Jurkat, Clone E6-1 (cell line): ENCODE results near the gene BCL7C.
"Not testable (repeated sequence)": the region's sequence is repeated elsewhere in the genome, so short reads cannot be mapped to it uniquely, and the experiment has no call there.

Source experiments
- DNase-seq: peaks from one replicate; pipeline ENCODE4 v3.0.0-alpha.2; 2011; ENCODE audit warnings: low read depth, low spot score
- H3K4me3 ChIP-seq: 2 replicates; pipeline ENCODE4 v1.5.1; 2011; ENCODE audit warnings: mild to moderate bottlenecking, low read length, control low read depth, moderate library complexity

Gene BCL7C

GRCh38 chr16:30875871-30876801 is 17.7 kb downstream of the BCL7C start:
- H3K4me3 ChIP-seq = peak overlapping the region; percentile 95
- peak; percentile 32 for DNase-seq

- DNase-seq = peak; percentile 89
- peak overlapping the region; percentile 95 for H3K4me3 ChIP-seq
Observed at GRCh38 chr16:30874821-30875717, 18.8 kb downstream of the BCL7C start.

GRCh38 chr16:30874244-30874820 is 19.5 kb downstream of the BCL7C start:
- no peak for DNase-seq

GRCh38 chr16:30870904-30871303 is 23.0 kb downstream of the BCL7C start:
- DNase-seq = no peak
- no peak overlapping the region for H3K4me3 ChIP-seq

More at GRCh38 chr16:30874244-30874820, 19.5 kb downstream of the BCL7C start:
- peak overlapping the region; percentile 95 for H3K4me3 ChIP-seq

- no peak overlapping the region for H3K4me3 ChIP-seq
- no peak for DNase-seq
Observed at GRCh38 chr16:30867747-30868146, 26.1 kb downstream of the BCL7C start.

GRCh38 chr16:30866031-30866430 is 27.8 kb downstream of the BCL7C start:
- DNase-seq = no peak

GRCh38 chr16:30863178-30863577 is 30.7 kb downstream of the BCL7C start:
- not testable (repeated sequence) for DNase-seq

More at GRCh38 chr16:30866031-30866430, 27.8 kb downstream of the BCL7C start:
- H3K4me3 ChIP-seq = no peak overlapping the region

GRCh38 chr16:30860729-30861128 is 33.1 kb downstream of the BCL7C start:
- H3K4me3 ChIP-seq, DNase-seq: not testable (repeated sequence)

More at GRCh38 chr16:30863178-30863577, 30.7 kb downstream of the BCL7C start:
- H3K4me3 ChIP-seq = not testable (repeated sequence)

- no peak overlapping the region for H3K4me3 ChIP-seq
- DNase-seq = no peak
Observed at GRCh38 chr16:30858829-30859423, 35.0 kb downstream of the BCL7C start.

GRCh38 chr16:30858111-30858495 is 35.8 kb downstream of the BCL7C start:
- DNase-seq = no peak
- H3K4me3 ChIP-seq = no peak overlapping the region

- no peak for DNase-seq
- H3K4me3 ChIP-seq = no peak overlapping the region
Observed at GRCh38 chr16:30853758-30854157, 40.1 kb downstream of the BCL7C start.

GRCh38 chr16:30850246-30850645 is 43.6 kb downstream of the BCL7C start:
- H3K4me3 ChIP-seq = no peak overlapping the region
- DNase-seq = no peak

- DNase-seq = no peak
- no peak overlapping the region for H3K4me3 ChIP-seq
Observed at GRCh38 chr16:30846649-30847402, 47.1 kb downstream of the BCL7C start.

- H3K4me3 ChIP-seq = no peak overlapping the region
- peak; percentile 86 for DNase-seq
Observed at GRCh38 chr16:30844671-30845449, 49.0 kb downstream of the BCL7C start.

- no peak overlapping the region for H3K4me3 ChIP-seq
- no peak for DNase-seq
Observed at GRCh38 chr16:30844346-30844670, 49.6 kb downstream of the BCL7C start.

- no peak for DNase-seq
- no peak overlapping the region for H3K4me3 ChIP-seq
Observed at GRCh38 chr16:30843501-30843900, 50.4 kb downstream of the BCL7C start.

GRCh38 chr16:30842971-30843370 is 50.9 kb downstream of the BCL7C start:
- no peak overlapping the region for H3K4me3 ChIP-seq
- no peak for DNase-seq

GRCh38 chr16:30841332-30841731 is 52.5 kb downstream of the BCL7C start:
- DNase-seq = no peak
- no peak overlapping the region for H3K4me3 ChIP-seq
